Endometrial microvascular endothelial cells (primary cell): ENCODE results near the gene LY6G6F. TPM values are rescaled to one million over a fixed set of nuclear protein-coding genes. Genes with fewer than 3 reads are reported as not detected.

Experiments
- in situ Hi-C: cut with HindIII; loops from 2 replicates; pipeline ENCODE4 v1.10.0; 2017; ENCODE audit warnings: low sequenced_read_pairs, low pct_unique_long_range_greater_than_20kb; ENCODE audit errors: inconsistent ontology term
- total RNA-seq: library from RNA; depleted of rRNA; stranded (reverse); fragments of >200 nt; gene quantifications from one replicate; pipeline ENCODE4 v1.2.3, GENCODE V29; 2015; ENCODE audit errors: inconsistent ontology term

LY6G6F gene
- total RNA-seq, 1 donor from 2014 or later, result not detected

DNA sequence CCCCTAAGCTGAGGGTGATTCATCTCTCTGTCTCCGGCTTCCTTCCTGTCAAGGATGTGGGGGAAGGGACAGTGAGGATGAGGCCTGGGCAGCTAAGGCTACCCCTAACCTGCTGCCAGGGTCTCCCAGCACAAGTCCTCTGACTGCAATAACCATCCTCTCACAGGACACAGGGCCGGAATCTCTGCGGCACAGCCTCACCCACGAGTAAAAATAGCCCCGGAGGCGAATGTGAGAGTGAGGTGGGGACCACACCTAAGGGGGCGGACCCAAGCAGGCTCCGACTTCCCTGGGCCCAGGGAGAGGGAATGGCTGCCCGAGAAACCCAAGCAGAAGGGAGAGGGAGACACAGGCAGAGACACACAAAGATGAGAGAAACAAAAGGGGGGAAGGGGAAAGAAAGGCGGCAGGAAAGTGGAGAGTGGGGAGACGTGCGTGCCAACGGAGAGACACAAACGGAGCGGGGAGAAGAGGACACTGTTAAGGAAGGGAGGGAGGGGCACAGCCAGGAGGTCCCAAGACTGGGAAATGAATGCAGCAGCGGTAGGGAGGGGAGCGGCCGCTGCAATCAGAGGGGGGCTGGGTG, 28.2 kb downstream of the LY6G6F start:
- in situ Hi-C loops, result no loop called here

DNA sequence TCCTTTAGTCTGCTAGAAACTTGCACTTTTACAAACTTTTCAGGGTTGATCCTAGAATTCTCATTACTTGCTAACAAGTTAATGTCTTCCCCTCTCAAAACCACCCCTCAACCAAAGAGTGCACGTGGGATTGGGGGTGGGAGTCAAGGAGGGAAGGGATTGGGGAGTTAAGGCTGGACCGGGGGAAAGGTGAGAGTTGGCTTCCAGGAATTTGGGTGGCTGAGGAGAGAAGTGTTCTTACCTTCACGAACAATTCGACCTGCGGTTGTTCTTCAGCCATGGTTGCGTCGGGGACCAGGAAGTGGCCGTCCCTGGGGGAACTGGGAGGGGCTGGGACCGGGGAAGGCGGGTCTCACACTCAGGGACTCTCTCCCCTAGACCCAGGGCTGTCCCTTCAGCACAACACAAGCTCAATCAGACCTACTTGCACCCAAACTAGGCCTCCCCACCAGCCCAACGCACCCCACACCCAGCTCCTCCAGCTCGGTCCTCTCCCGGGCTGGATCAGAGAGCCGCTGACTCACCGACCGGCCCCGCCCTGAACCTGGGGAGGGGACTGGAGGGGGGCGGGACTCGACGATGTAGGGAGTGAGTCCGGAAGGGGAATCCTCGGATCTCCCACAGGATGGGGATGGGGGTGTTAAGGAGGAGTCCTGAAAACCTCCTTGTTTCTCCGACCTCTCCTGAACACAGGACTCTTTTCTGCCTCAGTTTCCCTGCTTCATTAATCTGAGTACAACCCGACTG, 29.5 kb downstream of the LY6G6F start, which contains the start of gene CLIC1:
Gene CLIC1, minus strand, starts transcription at position 510 of the 747 bp plus-strand sequence. Its CDS starts 230 bp downstream, at position 280.
- in situ Hi-C loops, result no loop called here

DNA sequence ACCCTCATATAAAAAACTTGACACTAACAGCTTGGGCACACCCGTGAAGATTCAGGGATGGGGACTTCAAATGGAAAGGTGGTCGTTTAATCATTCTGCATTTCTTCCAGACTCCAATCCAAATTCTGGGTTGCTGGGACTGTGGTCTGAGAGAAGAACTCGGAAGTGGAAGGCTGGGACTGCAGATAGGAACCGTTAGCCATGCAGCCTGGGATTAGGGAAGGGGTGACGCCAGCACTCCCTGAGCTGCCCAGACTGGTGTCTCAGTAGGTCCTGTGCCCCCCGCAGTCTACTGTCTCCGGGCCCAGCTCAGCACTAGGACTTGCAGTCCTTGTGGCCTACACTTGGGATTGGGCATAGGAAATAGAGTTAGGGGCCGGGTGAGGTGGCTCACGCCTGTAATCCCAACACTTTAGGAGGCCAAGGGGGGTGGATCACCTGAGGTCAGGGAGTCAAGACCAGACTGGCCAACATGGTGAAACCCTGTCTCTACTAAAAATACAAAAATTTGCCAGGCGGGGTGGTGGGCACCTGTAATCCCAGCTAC, 30.2 kb downstream of the LY6G6F start:
- in situ Hi-C loops, result no loop called here

DNA sequence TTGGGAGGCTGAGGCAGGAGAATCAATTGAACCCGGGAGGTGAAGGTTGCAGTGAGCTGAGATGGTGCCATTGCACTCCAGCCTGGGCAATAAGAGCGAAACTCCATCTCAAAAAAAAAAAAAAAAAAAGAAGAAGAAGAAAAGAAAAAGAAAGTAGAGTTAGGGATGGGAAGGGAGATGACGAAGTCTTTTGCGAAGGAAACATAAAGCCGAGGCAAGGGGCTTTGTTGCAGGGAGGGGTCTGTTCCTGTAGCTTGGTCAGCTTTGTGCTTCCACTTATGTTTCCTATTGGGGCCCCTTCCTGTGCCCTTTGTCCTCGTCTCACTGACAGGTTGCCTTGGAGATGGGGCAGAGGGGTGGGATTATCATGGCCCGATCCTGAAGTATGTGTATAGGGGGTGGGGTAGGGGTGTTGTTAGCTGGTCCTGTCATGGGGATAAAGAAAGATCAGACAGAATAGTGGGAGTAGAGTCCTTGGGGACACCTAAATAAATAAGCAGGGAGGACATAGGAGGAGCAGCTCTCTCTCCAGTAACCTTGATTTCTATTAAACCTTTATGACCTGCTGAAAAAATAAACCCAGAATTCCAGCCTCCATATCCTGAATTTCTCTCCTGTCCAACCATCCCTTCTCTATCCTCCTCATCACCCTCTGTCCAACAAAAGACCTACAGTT, 30.8 kb downstream of the LY6G6F start:
- in situ Hi-C loops, result no loop called here

DNA sequence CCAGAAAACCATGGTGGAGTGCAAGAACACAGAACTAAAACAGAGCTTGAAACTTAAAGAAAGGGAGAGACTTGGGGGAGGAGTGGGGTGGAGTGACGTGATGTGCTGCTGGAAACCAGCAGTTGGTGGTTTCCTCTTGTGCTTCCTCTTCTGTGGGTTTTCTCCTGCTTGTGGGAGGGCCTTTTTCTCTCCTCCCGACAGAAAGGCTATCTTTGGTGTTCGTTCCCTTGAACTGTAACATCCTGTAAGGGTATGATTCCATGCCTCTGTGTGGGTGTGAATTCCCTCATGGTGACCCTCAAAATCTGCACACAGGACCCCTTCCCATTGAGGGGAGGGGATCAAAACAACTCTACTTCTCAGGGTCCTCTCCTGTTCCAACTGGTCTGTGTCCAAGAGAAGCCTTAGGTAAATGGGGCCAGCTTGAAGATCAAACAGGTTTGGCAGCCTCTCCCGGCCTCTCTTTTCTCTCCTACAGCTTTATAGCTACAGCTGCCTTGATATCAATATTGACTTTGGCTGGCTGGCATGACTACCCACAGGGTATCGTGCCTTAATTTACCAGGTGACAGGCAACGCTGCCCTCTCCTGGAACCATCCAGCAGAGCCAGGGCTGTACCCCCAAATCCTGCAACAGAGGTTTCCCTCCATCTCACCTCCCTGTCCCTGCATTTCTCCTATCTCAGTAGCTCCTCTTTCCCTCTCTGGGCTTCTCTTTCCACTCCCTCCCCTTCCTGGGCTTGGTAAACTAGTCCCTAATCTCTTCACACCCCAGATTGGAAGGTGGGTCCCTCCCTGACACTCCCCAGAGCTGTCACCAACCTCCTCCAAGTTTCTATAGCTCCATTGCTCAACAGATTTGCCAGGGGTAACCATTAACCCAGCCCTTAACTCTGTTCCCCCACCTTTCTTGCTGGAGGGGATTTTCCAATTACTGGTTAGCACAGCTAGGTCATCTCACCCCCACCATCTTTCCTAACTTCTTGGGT, 31.6 kb downstream of the LY6G6F start:
- in situ Hi-C loops, result no loop called here

DNA sequence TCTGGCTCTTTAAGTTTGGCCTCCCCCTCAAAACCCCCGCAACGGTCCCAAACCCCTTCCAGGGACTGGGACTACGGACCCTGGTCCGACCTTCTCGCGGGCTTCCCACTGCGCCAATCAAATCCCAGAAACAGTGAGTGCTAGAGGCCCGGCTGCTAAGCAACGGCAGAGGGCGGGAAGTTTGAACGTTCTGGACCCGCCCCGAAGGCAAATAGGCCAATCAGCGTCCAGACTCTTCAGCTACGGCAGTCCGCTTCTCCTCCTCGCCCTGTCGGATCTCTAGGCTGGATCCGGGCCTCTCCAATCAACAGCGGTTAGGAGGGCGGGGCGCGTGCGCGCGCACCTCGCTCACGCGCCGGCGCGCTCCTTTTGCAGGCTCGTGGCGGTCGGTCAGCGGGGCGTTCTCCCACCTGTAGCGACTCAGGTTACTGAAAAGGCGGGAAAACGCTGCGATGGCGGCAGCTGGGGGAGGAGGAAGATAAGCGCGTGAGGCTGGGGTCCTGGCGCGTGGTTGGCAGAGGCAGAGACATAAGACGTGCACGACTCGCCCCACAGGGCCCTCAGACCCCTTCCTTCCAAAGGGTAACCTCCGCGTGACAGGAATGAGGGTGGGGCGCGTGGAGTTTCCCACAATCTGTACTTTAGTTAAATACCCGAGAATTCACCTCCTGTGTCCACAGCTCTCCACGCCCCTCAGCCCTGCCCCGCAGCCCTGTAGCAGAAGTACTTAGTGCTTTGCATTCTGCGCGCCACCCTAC, 33.2 kb downstream of the LY6G6F start, which contains the start of gene MSH5:
Gene MSH5, plus strand, starts transcription at position 367 of the 758 bp plus-strand sequence. CDS start 462 bp downstream, outside the sequence.
- in situ Hi-C loops, result no loop called here

DNA sequence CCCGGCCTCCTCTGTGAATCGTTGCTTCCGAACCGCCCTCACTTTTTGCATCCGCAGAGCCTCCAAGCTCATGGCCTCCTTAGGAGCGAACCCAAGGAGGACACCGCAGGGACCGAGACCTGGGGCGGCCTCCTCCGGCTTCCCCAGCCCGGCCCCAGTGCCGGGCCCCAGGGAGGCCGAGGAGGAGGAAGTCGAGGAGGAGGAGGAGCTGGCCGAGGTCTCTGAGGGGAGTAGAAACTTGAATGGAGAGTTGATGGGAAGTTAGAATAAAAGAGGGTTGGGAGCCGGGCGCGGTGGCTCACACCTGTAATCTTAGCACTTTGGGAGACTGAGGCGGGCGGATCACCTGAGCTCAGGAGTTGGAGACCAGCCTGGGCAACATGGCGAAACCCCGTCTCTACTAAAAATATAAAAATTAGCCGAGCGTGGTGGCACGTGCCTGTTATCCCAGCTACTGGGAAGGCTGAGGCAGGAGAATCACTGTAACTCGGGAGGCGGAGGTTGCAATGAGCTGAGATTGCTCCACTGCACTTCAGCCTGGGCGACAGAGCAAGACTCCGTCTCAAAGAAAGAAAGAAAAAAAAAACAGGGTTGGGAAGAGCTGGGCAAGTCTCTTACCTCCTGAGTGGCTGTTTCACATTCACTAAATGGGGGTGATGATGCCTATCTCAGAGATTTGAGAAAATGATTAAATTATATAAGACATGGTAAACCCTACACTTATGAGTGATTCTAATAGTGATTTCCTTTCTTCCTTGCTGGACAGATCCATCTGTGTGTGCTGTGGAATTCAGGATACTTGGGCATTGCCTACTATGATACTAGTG, 33.9 kb downstream of the LY6G6F start:
- in situ Hi-C loops, result no loop called here

DNA sequence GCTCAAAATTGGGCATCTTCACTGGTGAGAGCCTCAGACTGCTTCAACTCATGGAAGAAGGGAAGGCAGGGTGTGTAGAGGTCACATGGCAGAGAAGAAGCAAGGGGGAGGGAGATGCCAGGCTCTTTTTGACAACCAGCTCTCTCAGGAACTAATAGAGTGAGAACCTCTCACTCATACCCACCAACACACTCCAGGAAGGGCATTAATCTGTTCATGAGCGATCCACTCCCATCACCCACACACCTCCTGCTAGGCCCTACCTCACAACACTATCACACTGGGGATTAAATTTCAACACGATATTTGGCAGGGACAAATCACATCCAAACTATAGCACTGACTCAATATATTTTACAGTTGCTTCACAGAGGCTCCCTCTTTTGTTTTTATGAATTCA, 35.1 kb downstream of the LY6G6F start:
- in situ Hi-C loops, result no loop called here

DNA sequence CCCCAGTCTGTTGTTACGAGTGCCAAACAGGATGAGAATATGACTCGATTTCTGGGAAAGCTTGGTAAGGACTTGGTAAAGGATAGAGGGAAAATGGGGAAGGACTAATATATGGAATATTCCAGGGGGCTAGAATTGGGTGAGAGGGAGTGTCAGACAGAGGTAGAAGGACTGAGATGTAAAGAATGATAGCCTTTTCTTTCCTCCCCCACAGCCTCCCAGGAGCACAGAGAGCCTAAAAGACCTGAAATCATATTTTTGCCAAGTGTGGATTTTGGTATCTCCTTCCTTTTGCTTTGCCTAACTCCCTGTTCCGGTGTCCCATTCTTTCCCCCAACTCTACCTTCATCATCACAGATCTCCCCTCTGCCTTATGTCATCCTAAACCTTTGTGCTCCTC, 36.2 kb downstream of the LY6G6F start:
- in situ Hi-C loops, result no loop called here

DNA sequence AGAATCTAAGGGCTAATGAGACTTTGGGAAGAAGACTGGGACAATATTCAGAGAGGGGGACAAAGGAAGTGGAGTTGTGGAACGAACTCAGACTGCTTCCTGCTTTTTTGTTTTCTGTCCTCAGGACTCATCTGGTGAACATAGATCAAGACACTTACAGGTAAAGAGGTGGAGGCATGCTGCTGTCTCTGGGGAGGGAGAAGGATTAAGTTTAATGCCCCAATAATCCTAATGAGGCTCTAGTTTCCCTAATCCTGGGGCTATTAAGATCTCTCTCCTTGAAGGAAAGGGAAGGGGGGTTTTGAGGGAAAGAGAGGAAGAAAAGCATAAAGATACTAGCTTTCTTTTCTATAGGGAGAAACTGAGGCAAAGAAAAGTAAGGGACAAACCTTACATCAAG, 37.8 kb downstream of the LY6G6F start:
- in situ Hi-C loops, result no loop called here

DNA sequence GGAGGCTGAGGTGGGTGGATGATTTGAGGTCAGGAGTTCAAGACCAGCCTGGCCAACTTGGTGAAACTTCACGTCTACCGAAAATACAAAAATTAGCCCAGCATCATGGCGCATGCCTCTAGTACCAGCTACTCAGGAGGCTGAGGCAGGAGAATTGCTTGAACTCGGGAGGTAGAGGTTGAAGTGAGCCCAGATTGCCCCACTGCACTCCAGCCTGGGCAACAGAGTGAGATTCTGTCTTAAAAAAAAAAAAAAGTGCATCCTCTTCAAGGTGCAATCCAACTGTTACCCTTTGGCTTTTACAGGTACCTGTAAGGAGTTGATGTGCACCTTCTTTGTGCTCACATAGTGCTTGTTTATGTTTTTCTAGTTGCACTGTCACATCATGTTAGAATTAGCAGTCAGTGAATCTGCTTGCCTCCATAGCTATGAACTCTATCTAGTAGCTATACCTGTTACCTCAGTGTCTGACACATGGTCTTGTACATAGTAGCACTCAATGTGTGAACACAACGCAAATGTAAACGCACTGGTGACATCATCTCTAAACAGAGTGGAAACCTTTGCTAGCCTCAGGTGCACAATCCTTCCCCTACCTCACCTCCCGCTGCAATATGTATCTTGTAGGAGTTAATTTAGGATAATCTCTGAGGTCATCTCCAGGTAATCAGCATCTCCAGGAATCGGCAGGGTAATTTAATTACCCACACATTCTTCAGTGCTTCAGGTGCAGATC, 42.8 kb downstream of the LY6G6F start:
- in situ Hi-C loops, result no loop called here

DNA sequence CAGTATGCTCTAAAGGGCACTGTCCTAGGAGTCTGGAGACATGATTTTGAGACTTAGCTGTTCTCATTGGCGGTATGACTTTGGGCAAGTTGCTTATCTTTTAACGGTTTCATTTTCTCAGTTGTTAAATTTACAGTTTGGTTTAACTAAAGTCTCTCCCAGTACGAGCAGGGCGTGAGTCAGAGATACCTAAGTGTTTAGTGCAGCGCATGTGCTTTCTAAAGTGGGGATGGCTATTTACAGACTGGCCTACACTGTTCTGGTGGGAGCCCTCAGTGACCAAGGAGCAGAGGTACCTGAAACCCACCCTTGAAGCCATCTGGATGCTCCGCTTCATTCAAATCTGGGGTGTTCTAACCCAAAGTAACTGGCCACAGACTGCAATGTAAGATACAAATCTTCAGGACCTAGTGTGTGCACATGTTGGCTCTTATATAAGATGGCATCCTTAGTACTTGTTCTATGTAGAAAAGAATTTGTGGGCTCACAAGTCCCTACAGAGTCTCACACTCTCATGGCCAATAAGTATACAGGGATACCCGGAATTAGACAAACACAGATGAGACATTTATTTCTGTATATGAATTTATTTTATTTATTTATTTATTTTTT, 43.9 kb downstream of the LY6G6F start:
- in situ Hi-C loops, result no loop called here

DNA sequence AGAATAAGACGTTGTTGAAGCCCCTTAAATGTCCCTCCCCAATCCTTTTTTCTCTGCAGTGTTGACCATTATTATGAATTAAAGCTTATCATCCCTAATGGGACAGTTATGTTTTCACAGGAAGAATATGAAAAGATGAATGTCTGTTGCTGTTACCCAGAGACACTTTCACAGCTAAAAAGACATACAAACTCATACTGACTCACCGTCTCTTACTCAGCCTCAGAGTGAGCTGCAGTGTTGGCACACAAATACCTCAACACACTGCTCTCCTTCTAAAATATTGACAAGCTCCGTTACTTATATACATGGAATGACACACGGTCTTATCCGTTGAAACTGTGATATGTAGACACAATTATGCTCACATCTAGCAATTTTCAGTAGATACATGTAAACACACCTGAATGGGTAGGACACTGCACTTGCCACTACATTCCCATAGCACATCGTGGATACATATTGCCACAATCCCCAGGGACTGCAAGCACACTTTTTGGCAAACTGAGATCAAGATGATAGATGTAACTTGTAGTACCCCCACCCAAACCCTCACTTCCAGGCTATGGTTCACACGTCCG, 46.2 kb downstream of the LY6G6F start:
- in situ Hi-C loops, result no loop called here

DNA sequence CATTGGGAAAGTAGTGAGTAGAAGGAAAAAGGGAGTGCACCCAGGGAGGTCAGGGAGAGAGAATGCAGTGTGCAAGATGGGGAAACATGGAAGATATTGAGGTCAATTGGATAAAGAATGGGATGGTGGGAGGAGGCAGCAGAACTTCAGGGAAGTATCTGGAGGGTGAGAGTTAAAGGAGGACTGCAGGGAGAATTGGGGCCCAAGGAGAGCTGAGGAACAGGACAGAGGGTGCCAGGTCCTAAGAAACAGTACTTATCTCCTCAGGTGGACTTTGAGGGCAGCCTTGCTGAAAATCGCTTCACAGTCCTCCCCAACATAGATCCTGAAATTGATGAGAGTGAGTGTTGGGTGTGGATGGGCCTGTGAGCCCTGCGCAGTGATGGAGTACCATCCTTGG, 51.6 kb downstream of the LY6G6F start:
- in situ Hi-C loops, result no loop called here
